Measurements from ENCODE around the gene RHOD.

Gene RHOD

GRCh38 chr11:67032830-67033551, 23.7 kb upstream of the RHOD start:
- DNase-seq (ENCODE audit: low spot score) = no peak

- no peak for DNase-seq (ENCODE audit: low spot score)
Observed at GRCh38 chr11:67033661-67034166, 22.9 kb upstream of the RHOD start.

DNA sequence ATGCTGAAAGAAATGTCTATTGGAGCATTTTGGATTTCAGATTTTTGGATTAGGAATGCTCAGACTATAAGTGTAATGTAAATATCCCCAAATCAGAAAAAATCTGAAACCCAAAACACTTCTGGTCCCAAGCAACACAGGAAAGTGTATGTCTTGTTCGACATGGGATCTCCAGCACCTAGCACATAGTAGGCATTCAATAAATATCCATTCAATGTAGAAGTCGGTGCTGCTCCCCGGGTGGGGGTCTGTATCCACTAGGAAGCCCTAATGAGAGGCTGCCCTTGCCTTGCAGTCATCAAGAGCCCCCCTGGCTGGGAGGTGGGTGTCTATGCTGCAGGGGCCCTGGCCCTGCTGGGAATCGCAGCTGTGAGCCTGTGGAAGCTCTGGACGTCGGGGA, 22.3 kb upstream of the RHOD start:
- DNase-seq (ENCODE audit: low spot score) = no peak

DNA sequence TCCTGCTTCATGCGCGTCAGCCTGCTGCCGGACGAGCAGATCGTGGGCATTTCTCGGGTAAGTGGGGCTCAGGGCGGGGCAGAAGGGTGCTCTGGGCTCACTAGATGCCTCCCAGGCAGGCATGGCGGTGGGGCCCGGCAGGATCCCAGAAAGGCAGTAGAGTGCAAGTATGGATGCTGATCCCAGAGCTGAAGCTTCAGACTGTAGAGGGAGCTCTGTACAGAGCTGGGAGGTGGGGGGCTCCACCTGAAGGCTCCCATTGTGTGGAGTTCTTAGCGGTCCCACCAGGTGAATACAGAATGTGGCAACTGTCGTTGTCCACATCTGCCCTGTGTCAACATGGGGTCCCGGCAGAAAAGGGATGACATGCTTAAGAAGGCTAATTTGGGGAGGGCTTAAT, 16.5 kb upstream of the RHOD start:
- no peak for DNase-seq (ENCODE audit: low spot score)

DNA sequence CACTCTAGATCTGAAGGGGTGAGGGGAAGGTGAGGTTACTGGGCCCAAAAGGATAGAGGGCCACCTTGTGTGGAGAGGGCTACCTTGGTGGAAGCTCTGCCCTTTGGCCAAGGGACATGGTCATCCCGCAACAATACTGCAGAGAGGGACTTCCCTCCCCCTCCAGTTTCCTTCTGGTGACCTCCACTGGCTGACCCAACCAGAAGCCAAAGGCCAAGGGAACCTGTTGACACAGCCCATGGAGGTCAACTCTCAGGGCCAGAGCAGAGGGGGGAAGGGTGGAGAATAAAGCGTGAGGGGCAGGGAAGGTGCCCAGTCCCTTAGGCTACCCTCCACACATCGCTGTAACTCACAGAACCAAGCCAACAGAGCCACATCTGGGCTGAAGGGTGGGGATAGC, 15.0 kb upstream of the RHOD start:
- no peak for DNase-seq (ENCODE audit: low spot score)

DNA sequence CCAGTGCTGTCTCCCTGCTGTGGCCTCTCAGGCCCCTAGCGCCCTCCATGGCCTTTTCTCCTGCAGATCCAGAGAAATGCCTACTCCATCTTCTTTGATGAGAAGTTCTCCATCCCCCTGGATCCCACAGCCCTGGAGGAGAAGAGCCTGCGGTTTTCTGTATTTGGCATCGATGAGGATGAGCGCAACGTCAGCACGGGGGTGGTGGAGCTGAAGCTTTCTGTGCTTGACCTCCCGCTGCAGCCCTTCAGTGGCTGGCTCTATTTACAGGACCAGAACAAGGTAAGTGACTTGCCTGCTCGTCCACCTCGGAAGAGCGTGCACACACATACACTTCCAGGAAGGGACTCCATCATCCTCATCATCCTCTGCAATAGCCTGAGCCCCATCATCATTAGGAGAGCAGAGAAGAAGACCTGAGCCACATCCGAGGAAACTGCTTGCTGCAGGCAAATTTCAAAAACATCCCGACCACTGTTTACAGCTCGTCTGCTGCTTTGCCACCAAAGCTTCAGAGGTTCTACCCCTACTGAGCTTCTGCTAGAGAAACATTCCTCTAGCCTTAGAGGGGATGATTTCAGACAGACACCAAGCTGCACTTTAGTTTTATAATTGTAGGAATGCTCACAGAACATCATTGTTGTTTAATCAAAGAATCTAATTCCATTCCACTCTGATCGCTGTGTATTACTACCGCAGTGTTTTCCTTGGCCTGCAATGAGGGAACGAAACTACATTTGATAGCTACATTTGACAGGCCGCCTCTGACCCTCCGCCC, 12.9 kb upstream of the RHOD start:
- DNase-seq (ENCODE audit: low spot score) = no peak

DNA sequence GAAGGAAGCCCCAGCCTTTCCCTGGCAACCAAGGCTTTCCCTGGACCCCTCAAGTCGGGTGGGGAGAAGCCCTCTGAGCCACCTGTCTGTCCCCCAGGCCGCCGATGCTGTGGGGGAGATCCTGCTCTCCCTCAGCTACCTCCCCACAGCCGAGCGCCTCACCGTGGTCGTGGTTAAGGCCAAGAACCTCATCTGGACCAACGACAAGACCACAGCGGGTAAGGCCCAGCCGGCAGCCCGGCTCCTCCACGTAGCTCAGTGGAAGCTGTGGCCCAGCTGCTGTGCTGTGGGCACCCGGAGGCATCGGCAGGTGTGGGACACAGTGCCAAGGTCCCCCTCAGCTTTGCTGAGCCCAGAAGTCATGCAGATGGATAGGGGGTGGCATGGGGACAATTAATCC, 12.2 kb upstream of the RHOD start:
- no peak for DNase-seq (ENCODE audit: low spot score)

DNA sequence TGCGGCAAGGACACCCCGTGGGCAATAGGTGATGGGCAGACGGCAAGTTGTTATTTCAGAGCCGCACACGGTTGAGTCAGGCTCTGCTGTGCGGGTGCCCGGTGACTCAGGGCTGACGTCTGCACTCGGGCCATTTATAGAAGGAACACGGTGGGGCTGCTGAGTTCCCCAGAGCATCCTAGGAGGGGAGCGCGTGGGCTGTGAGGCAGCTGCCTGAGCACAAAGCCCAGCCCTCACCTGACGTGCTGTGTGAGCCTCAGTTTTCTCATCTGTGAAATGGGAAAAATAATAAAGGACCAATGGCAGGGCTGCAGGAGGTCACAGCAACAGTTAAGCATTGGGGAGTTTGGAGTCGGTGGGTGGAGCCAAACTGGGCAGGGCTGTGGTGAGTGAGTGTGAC, 11.3 kb upstream of the RHOD start:
- no peak for DNase-seq (ENCODE audit: low spot score)

DNA sequence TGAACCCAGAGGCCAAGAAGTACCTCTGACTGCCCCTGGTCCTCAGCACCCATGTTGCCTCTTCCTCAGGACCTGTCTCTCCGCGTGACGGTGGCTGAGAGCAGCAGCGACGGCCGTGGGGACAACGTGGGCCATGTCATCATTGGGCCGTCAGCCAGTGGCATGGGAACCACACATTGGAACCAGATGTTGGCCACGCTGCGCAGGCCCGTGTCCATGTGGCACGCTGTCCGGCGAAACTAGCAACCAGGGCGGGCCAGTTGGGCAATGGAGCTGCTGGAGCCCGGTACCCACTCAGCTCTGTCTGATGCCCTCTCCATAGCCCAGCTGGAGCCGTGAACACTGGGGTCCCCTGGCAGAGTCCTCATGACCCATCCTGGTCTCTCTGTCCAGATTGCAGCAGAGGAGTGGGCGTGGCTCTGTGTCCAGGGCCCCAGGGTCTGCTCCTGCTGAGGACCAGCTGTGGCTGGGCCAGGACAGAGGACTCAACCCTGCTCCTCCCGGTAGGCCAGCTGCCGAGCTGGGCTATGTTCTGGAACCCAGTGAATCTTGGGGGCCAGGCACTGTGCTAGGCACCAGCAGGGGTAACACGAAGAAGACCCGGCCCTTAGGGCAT, 8.0 kb upstream of the RHOD start:
- DNase-seq (ENCODE audit: low spot score) = no peak

- peak; percentile 93 for DNase-seq (ENCODE audit: low spot score)
Observed at GRCh38 chr11:67050139-67050538, 6.5 kb upstream of the RHOD start.

- DNase-seq (ENCODE audit: low spot score) = no peak
Observed at GRCh38 chr11:67051180-67051893, 5.3 kb upstream of the RHOD start.

DNA sequence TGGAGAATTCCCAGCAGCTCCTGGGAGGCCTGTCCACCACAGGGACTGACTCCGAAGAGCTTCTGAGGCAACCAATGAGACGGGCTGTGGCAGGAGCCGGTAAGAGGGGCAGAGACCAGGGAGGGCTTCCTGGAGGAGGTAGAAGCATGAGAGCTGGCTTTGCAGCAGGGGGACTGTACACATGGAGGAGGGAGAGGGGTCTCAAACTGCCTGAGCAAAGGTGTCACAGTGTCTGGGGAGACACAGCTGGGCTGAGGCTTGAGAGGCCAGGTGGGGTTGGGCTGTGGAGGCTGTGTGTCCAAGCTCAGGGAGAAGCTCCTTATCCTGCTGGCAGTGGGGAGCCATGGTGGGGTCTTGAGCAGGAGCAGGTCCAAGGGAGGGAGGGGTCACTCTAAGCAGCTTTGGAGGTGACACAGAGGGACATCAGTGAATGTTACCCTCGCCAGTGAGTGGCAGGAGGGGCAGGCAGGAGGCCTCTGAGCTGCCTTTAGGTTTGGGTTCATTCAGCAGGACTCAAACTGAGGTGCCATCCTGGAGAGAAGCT, 4.6 kb upstream of the RHOD start:
- no peak for DNase-seq (ENCODE audit: low spot score)

DNA sequence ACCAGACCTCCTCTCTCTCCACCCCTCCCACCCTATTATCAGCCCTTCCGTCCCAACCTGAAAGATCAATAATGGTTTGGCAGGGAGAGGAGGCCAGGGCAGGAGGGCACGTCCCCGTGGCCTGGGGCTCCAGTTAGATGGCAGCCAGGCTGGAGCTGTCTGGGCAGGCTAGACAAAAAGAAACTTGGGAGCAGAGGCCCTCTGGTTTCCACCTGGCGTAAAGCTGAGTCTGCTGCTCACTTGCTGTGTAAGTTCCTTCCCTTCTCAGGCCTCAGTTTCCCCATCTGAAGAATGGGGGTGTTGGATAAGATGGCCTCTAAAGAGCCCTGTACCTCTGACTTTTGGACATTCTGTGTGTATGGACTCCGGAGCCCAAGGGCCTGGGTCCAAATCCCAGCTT, 3.8 kb upstream of the RHOD start:
- DNase-seq (ENCODE audit: low spot score) = no peak

- peak; percentile 100 for DNase-seq (ENCODE audit: low spot score)
Observed at GRCh38 chr11:67053896-67054329, 2.7 kb upstream of the RHOD start.

DNA sequence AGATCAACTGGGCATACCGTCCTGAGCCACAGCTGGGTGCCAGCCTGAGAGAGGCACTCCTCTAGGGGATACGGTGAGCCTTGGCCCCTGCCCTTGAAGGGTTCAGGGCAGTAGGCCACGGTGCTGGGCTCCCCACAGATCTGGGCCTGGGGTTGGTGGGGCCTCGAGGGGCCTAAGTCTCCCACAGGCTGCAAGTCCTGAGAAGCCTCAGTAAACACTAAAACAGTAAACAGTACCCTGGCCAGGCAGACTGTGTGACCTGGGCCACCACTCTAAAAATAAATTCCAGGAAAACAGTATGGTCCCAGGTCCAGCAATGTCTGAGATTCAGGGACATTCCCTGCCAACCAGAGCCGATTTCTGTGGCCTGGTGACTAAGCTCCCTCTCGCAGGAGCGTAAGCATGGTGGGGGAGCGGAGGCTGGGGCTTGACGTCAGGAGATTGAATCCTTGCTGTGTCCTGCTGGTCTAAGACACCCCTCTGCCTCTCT, 2.3 kb upstream of the RHOD start:
- DNase-seq (ENCODE audit: low spot score) = peak; percentile 92

DNA sequence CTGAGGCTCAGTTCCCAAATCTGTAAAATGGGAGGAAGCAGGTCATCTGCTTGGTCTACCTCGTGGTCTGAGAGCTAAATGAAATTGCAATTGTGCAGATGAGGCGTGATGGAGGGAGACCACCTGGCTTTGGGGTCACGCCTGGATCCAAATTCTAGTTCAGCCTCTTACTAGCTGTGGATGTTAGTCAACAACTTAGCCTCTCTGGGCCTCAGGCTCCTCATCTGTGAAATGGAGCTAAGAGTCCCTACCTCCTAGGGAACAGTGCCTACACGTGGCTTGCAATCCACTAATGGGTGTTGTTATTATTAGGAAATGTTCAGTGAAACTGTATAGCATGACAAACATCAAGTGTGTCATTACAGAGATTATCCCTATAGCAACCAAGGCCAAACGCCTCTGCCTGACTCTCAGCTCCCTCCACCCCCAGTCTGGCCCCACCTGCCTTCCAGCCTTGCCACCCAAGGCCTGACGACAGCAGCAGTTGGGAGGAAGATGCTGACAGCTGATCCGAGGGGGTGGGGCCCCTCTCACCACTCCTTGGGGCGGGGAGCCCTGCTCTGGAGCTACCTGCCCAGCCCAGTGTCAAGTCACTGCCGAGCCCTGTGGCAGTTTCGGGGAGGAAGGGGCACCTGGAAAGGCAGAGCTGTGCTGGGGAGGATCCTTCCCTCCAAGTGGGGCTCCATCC, 1.7 kb upstream of the RHOD start:
- peak; percentile 100 for DNase-seq (ENCODE audit: low spot score)

DNA sequence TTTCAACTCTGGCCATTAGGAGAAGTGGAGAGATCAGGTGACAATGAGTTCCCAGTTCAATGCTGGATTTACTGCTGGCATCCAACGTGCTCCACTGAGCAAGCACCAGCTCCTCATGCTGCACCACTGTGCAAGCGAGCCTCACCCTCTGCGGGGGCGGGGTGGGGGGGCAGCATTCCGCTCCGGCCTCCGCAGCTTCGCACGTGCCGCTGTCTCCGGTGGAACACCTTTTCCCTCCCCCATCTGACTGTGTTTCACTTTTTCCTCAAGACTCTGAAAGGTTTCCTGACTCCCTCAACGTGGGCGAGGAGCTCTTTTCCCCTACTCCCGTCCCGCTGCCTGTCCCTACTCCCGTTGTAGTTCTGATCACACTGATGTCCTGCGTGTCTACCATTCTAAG, 835 bp upstream of the RHOD start:
- peak; percentile 95 for DNase-seq (ENCODE audit: low spot score)

GRCh38 chr11:67057205-67057672, 592 bp downstream of the RHOD start:
- peak; percentile 90 for DNase-seq (ENCODE audit: low spot score)

DNA sequence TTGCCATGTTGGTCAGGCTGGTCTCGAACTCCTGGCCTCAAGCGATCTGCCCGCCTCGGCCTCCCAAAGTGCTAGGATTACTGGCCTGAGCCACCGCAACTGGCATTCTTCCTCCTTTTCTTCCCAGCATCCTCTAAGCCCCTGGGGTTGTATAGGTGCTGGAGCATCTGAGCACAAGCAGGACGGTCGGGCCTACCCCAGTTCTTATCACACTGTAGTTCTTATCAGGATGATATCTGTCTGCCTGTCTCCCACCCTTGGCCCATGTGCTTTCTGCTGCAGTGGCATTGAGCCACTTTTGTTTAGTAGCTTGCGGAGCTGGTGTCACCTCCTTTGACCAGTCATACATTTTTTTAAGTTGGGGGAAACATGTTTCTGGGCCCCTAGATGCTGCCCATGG, 1.9 kb downstream of the RHOD start:
- no peak for DNase-seq (ENCODE audit: low spot score)

- no peak for DNase-seq (ENCODE audit: low spot score)
Observed at GRCh38 chr11:67059671-67060070, 3.0 kb downstream of the RHOD start.

DNA sequence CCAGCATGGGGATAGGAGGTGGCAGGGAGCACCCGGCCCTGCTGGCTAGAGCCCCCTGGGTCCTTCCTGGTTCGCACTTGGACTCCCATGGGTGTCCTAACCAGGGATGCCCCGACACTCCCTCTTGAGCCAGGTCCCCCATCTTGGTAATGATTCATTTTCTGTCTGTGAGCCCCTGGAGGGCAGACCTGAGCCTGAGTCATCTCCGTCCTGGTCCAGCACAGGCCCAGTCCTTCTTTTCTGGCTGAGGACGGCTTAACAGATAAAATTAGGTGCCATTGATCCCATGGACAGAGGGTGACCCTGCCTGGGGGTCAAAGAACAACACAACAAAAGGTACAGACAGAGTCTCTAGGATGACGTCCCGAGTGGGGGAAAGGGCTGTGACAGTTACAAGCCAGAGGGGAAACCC, 3.5 kb downstream of the RHOD start:
- DNase-seq (ENCODE audit: low spot score) = no peak
